Measurements from ENCODE around the gene NUDCD2. TPM values are rescaled to one million over a fixed set of nuclear protein-coding genes. Genes with fewer than 3 reads are reported as not detected.

The NUDCD2 gene
- polyA plus RNA-seq, 3 donors: 3.4 to 23.6 (median 22.0) TPM

GRCh38 chr5:163460562-163461171 is 765 bp upstream of the NUDCD2 start, which contains the start of gene HMMR:
HMMR (plus strand) TSS chr5:163460632; CDS start chr5:163460693, 61 bp downstream.
- WGBS (ENCODE audit: insufficient coverage): 0% methylated on average over 20 of the region's 23 CpGs
- Mint-ChIP-seq H3K9me3 (no peaks in the 10 kb centered on the region), H3K27me3 (ENCODE audit: low read depth in 3 of 3) (peaks cover 0 to 4% (median 0%) of the 10 kb centered on the region in 3 donors), H3K4me3 (peak within 1 kb of the TSS; percentile 92 to 96), H3K36me3 (peaks cover 15 to 16% of the 10 kb centered on the region in 2 donors), H3K27ac (peak within 1 kb of the TSS; percentile 97 to 100 (median 99)), H3K4me1 (peaks cover 30% of the 10 kb centered on the region)
- Histone ChIP-seq H3K4me3 (replicated peaks in 1 of 3; ENCODE audit: low read depth in 2 of 3, low read length in 3 of 3) (peak within 1 kb of the TSS; percentile 76 to 98 (median 92)), H2AFZ (ENCODE audit: insufficient read depth, low read depth, low read length, poor library complexity, severe bottlenecking) (peak within 1 kb of the TSS; percentile 97), H3K36me3 (replicated peaks in 1 of 2; ENCODE audit: control insufficient read depth in 1 of 2, insufficient read depth in 2 of 2, low read length in 2 of 2) (peaks cover 0 to 8% of the 10 kb centered on the region in 2 donors), H4K20me1 (ENCODE audit: insufficient read depth, low read length) (no peaks in the 10 kb centered on the region), H3K9ac (ENCODE audit: insufficient read depth, low read length, poor library complexity, severe bottlenecking) (peak within 1 kb of the TSS; percentile 93), H3K9me3 (replicated peaks in 1 of 2; ENCODE audit: control insufficient read depth in 1 of 2, insufficient read depth in 1 of 2, low read length in 2 of 2) (no peaks in the 10 kb centered on the region), H3K27ac (ENCODE audit: low read depth in 1 of 2, low read length in 2 of 2) (peak within 1 kb of the TSS; percentile 94 to 99), H3K4me1 (ENCODE audit: control insufficient read depth in 1 of 2, insufficient read depth in 2 of 2, low read length in 2 of 2) (peaks cover 24 to 33% of the 10 kb centered on the region in 2 donors), H3K4me2 (replicated peaks; ENCODE audit: extremely low read depth, low read length, poor library complexity, severe bottlenecking) (peak within 1 kb of the TSS; percentile 98), H3K79me2 (ENCODE audit: insufficient read depth, low read length) (peaks cover 80% of the 10 kb centered on the region), H3K27me3 (ENCODE audit: control insufficient read depth in 2 of 2, insufficient read depth in 2 of 2, low read length in 2 of 2) (no peaks in the 10 kb centered on the region)
- TF ChIP-seq, protein P1, sequence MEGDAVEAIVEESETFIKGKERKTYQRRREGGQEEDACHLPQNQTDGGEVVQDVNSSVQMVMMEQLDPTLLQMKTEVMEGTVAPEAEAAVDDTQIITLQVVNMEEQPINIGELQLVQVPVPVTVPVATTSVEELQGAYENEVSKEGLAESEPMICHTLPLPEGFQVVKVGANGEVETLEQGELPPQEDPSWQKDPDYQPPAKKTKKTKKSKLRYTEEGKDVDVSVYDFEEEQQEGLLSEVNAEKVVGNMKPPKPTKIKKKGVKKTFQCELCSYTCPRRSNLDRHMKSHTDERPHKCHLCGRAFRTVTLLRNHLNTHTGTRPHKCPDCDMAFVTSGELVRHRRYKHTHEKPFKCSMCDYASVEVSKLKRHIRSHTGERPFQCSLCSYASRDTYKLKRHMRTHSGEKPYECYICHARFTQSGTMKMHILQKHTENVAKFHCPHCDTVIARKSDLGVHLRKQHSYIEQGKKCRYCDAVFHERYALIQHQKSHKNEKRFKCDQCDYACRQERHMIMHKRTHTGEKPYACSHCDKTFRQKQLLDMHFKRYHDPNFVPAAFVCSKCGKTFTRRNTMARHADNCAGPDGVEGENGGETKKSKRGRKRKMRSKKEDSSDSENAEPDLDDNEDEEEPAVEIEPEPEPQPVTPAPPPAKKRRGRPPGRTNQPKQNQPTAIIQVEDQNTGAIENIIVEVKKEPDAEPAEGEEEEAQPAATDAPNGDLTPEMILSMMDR (IDR thresholded peaks at IDR 0.05): no peak
- peak in 1 of 3 donors; percentile 7 for DNase-seq
- intact Hi-C loops (cut with micrococcal nuclease): loop anchor here (2.0 kb wide), 2 partner anchors 24 to 44 kb away; partner anchors contain the start of genes MAT2B (in 2 of the 2) and CCNG1 (in 1 of the 2)

DNA sequence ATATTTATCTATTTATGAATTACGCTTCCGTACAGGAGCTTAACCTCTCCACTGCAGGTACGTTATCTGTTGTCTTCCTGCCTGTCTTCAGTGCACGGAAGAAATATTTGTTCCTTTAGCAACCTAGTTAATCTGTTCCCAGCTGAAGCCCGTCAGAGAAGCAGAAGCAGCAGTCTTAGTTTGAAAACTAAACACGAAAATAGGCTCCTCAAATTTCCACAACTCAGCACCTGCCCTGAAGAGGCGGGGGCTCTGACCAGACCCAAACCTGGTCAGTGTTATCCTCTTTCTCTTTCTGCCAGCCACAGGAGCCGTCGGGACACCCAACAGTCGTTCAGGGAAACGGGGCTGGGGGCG is 462 bp downstream of the NUDCD2 start:
- H3K4me1 ChIP-seq (ENCODE audit: control insufficient read depth in 1 of 2, insufficient read depth in 2 of 2, low read length in 2 of 2): peaks cover 24 to 33% of the 10 kb centered on the region in 2 donors
- DNase-seq: no peak
- peak overlapping the region; percentile 93 for H3K9ac ChIP-seq (ENCODE audit: insufficient read depth, low read length, poor library complexity, severe bottlenecking)
- H3K4me3 ChIP-seq (replicated peaks in 1 of 3; ENCODE audit: low read depth in 2 of 3, low read length in 3 of 3): peak overlapping the region; percentile 76 to 92 (median 81)
- 0% methylated on average over 8 of the region's 12 CpGs for WGBS (ENCODE audit: insufficient coverage)
- Mint-ChIP-seq H3K36me3 (peaks cover 23 to 24% of the 10 kb centered on the region in 2 donors), H3K27me3 (ENCODE audit: low read depth in 3 of 3) (peaks cover 0 to 4% (median 0%) of the 10 kb centered on the region in 3 donors), H3K4me3 (peak overlapping the region; percentile 92 to 96), H3K9me3 (peaks cover 0 to 1% (median 0%) of the 10 kb centered on the region in 7 donors), H3K4me1 (peaks cover 30% of the 10 kb centered on the region), H3K27ac (peak overlapping the region; percentile 97 to 100 (median 99))
- peak overlapping the region; percentile 97 for H2AFZ ChIP-seq (ENCODE audit: insufficient read depth, low read depth, low read length, poor library complexity, severe bottlenecking)
- no peaks in the 10 kb centered on the region for H3K27me3 ChIP-seq (ENCODE audit: control insufficient read depth in 2 of 2, insufficient read depth in 2 of 2, low read length in 2 of 2)
- TF ChIP-seq, protein P1 (IDR thresholded peaks at IDR 0.05): no peak
- H3K4me2 ChIP-seq (replicated peaks; ENCODE audit: extremely low read depth, low read length, poor library complexity, severe bottlenecking): peak overlapping the region; percentile 96
- no peaks in the 10 kb centered on the region for H4K20me1 ChIP-seq (ENCODE audit: insufficient read depth, low read length)
- no peaks in the 10 kb centered on the region for H3K9me3 ChIP-seq (replicated peaks in 1 of 2; ENCODE audit: control insufficient read depth in 1 of 2, insufficient read depth in 1 of 2, low read length in 2 of 2)
- peak overlapping the region; percentile 94 to 99 for H3K27ac ChIP-seq (ENCODE audit: low read depth in 1 of 2, low read length in 2 of 2)
- H3K36me3 ChIP-seq (replicated peaks in 1 of 2; ENCODE audit: control insufficient read depth in 1 of 2, insufficient read depth in 2 of 2, low read length in 2 of 2): peaks cover 8 to 20% of the 10 kb centered on the region in 2 donors
- peaks cover 69% of the 10 kb centered on the region for H3K79me2 ChIP-seq (ENCODE audit: insufficient read depth, low read length)
- intact Hi-C loops (cut with micrococcal nuclease): no loop called here

Data from CD14-positive monocyte (primary cell).